Nucleus accumbens (tissue), 56 donors: Measurements from ENCODE around the gene TRAF5.
A peak's percentile ranks its signal among the peaks of the same experiment; 100 is the strongest.

Source experiments
- DNase-seq, 56 donors: peaks; one replicate each; lab custom pipeline; 2025; lab: John Stamatoyannopoulos, UW

Gene TRAF5

DNA sequence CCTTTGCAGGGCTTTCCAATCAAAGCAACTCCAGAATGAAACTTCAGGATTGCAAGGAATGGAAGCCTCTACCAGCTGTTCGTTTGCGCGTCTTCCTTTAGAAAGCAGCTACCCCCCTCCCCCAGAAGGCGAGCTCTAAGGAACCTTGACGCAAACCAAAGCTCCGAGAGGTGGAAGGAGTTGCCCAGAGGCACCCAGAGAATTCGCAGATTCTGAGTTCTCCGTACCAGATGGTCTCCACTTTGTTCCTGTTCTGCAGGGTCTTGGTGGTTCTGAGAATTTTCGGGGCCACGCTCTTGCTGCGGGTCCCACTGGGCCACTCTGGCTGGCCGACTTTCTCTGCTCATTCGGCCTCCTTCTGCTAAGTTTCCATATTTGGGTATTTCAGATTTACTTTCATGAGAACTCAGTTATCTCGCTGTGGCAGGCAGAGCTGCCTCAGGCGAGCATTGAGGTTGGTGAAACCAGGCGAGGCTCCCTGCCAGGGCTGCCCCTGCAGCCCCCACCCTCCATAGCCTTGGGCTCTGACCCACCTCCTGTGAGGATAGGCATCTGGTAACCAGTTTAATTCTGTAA lies 801 bp downstream of the TRAF5 start:
- DNase-seq: peak in 2 of 56 donors; percentile 17 to 23

DNA sequence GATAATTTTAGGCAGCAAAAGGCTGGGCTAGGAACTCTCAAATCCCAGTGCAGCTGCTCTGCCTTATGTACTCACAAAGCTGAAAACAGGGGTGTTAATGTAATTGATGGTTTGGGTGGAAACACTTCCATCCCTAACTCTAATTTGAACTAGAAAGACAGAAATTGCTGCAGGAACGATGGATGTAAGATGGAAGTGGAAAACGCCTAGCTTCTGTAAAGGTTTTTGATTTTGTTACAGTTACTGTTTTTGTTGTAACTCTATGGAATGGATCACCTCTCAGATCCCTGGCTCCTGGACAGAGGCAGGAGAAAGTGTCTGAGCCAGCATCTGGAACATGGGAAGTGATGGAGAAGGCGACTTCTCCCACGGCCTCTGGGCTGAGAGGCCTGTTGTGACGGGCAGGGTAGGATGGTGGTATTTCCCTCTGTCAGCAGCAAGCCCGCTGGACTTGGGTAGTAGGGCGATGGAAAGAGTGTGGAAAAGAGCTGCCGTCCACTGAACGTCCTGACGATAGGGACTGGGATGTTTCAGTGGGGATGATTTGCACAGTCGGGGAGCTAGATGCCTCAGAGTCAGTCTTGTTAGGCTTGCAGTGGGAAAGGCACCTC lies 1.6 kb downstream of the TRAF5 start:
- no peak for DNase-seq

DNA sequence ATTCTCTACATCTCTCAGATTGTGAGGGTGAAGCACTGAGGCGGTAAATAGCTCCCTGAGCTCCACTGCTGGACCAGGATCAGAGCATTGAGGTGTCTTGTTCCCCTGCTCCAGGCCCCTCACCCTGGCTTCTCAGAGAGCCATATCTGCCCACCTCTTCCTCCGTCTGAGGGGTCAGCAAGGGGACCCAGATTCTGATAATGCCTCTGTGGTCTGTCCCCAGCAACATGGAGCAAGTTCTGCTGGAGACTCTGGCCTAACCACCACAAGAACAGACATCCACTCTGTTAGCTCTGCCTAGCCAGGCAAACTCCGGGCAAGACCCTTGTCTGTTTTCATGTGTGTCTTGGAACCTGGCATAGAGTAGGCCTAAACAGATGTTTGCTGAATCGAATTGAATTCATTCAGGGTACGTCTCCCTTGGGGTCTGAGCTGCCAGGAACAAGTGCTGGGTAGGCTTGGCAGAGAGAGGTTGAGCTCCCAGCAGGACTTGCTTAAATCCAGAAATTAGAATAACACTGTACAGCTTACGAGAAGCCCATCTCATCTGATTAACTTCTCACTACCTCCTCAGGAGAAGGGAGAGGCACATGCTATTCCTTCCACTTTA lies 2.3 kb downstream of the TRAF5 start:
- DNase-seq: no peak

- DNase-seq: no peak
Measured at GRCh38 chr1:211329764-211330201, 3.1 kb downstream of the TRAF5 start.

- peak in 7 of 56 donors; percentile 14 to 51 (median 26) for DNase-seq
Measured at GRCh38 chr1:211330282-211330936, 3.8 kb downstream of the TRAF5 start.

DNA sequence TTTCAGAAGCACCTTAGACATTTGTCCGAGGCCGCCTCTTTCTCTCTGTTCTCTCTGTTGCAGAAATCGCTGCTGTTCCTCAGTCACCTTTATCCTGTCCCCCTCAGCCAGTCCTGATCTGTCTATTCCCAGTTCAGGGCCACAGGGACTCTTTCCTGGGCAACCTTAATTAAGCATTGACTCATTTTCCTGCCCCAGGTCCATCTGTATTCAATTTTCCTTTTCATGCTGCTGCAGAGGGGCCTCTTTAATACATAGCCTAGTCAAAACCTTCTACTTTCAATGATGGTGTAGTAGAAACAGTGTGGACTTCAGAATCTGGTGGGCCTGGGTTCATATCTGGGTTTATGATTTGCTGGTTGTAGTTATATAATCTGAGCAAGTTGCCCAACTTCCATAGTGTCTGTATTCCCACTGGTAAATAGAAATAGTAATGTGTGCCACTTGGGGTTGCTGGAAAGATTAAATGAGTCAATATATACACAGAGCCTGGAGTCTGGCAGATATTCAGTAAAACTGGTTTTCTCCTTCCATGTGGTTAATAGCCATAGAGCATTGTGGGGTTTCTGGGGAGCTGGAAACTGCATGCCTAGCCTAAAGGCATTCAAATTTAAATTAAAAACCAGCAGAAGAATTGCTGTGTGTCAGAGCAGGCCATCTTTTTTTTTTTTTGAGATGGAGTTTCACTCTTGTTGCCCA lies 4.5 kb downstream of the TRAF5 start:
- DNase-seq: no peak

GRCh38 chr1:211332036-211332616 lies 5.5 kb downstream of the TRAF5 start:
- DNase-seq: no peak

- no peak for DNase-seq
Measured at GRCh38 chr1:211332830-211333229, 6.2 kb downstream of the TRAF5 start.

GRCh38 chr1:211333906-211334305 lies 7.3 kb downstream of the TRAF5 start:
- no peak for DNase-seq

GRCh38 chr1:211334986-211335385 lies 8.4 kb downstream of the TRAF5 start:
- no peak for DNase-seq

- no peak for DNase-seq
Measured at GRCh38 chr1:211335522-211336157, 9.0 kb downstream of the TRAF5 start.

- DNase-seq: no peak
Measured at GRCh38 chr1:211336161-211336560, 9.5 kb downstream of the TRAF5 start.

DNA sequence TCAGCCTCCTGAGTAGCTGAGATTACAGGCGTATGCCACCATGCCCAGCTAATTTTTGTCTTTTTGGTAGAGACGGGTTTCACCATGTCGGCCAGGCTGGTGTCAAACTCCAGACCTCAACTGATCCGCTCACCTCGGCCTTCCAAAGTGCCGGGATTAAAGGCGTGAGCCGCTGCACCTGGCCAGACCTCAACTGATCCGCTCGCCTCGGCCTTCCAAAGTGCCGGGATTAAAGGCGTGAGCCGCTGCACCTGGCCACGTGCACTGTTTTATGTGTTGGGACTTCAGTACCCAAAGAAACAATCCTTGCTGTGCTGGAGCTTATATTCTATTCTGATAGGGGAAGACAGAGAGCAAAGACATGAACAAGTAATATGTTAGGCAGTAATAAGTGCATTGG lies 10.1 kb downstream of the TRAF5 start:
- DNase-seq: no peak

DNA sequence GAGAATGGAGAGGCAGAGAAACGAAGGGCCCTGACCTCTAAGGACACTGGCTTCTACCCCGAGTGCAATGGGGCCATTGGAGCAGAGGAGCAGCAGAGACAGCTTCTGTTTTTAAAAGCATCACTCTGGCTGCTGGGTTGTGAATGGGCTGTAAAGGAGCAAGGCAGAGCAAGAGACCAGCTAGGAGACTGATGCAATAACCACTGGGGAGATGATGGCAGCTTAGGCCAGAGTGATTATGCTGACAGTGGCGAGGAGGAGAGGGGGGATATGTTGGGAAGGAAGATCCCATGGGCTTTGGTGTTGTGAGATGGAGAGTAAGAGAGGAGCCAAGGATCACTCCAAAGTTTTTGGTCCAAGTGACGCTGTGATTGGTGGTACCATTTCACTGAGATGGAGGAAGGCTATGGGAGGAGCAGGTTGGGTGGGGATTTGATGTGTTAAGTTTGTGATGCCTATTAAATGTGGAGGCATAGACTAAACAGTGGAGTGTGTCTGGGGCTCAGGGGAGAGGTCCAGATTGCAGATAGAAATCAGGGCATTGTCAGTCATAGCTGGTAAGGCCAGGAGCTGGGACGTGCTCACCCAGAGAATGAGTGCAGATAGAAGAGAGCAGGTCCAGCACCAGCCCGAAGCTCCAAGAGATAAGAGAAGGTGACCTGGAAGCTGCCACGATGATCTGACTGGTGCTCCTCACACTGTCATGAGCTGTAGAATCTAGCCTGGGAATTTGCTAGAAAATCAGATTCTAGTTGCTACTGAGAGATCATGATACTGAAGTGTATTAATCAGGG lies 11.0 kb downstream of the TRAF5 start:
- no peak for DNase-seq

DNA sequence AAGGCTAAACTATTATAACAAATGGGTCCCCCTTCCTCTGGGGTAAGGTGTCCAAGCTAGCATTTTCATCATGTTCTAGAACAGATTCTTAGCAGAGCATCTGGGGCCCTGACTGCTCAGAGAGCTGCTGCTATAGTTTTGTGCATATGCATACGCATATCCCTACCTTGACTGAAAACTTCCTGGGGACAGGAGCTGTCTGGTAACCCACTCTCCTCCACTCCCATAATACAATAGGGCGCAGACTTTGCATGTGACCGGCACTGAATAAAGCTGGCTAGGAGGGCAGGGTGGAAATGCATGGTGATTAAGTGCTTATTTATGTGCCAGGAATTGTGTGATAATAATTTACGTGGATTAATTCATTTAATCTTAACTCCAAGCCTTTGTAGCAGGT lies 11.6 kb downstream of the TRAF5 start:
- no peak for DNase-seq

GRCh38 chr1:211339631-211340041 lies 13.0 kb downstream of the TRAF5 start:
- DNase-seq: no peak

GRCh38 chr1:211340622-211341507 lies 14.2 kb downstream of the TRAF5 start:
- DNase-seq: no peak

- DNase-seq: no peak
Measured at GRCh38 chr1:211341999-211342398, 15.4 kb downstream of the TRAF5 start.
